Astrocyte of the spinal cord (primary cell): ENCODE results near the gene MAPRE2.

Source experiments
- DNase-seq: peaks from one replicate; pipeline ENCODE4 v3.0.0; 2011; ENCODE audit warnings: low read depth, low spot score
- H3K4me3 ChIP-seq: 2 replicates; pipeline ENCODE4 v1.5.1; 2011; ENCODE audit warnings: low read depth, mild to moderate bottlenecking, low read length, moderate library complexity
- CTCF ChIP-seq: IDR thresholded peaks from 2 replicates; pipeline ENCODE4 v1.5.1; 2012; ENCODE audit warnings: low read depth, mild to moderate bottlenecking, low read length, inconsistent platforms
- in situ Hi-C: cut with HindIII; loops from 2 replicates; pipeline ENCODE4 v1.10.0; 2017; ENCODE audit warnings: low sequenced_read_pairs

MAPRE2 gene

GRCh38 chr18:35022426-35023001, 18.7 kb upstream of the MAPRE2 start:
- no peak overlapping the region for H3K4me3 ChIP-seq
- in situ Hi-C loops: no loop called here
- no peak for DNase-seq
- no peak for TF ChIP-seq CTCF

GRCh38 chr18:35024196-35024595, 17.0 kb upstream of the MAPRE2 start:
- in situ Hi-C loops: no loop called here
- TF ChIP-seq CTCF: no peak
- no peak overlapping the region for H3K4me3 ChIP-seq
- DNase-seq: no peak

GRCh38 chr18:35024965-35025364, 16.2 kb upstream of the MAPRE2 start:
- DNase-seq: peak; percentile 69
- TF ChIP-seq CTCF: no peak
- in situ Hi-C loops: no loop called here
- no peak overlapping the region for H3K4me3 ChIP-seq

- DNase-seq: no peak
- TF ChIP-seq CTCF: no peak
- in situ Hi-C loops: no loop called here
- no peak overlapping the region for H3K4me3 ChIP-seq
Measured at GRCh38 chr18:35026407-35027061, 14.7 kb upstream of the MAPRE2 start.

GRCh38 chr18:35027206-35027605, 14.0 kb upstream of the MAPRE2 start:
- in situ Hi-C loops: no loop called here
- H3K4me3 ChIP-seq: no peak overlapping the region
- no peak for TF ChIP-seq CTCF
- no peak for DNase-seq

- in situ Hi-C loops: no loop called here
- DNase-seq: no peak
- H3K4me3 ChIP-seq: no peak overlapping the region
- TF ChIP-seq CTCF: no peak
Measured at GRCh38 chr18:35028536-35028935, 12.7 kb upstream of the MAPRE2 start.

- peak; percentile 57 for DNase-seq
- no peak for TF ChIP-seq CTCF
- in situ Hi-C loops: no loop called here
- no peak overlapping the region for H3K4me3 ChIP-seq
Measured at GRCh38 chr18:35029103-35029502, 12.1 kb upstream of the MAPRE2 start.
